GM21423 (cell line): ENCODE measurements around the gene RNF212.

Source experiments
- ATAC-seq: cut with Tn5 transposase; IDR thresholded peaks from one replicate; pipeline ENCODE4 v1.9.1; 2021; ENCODE audit warnings: mild to moderate bottlenecking, moderate library complexity; ENCODE audit not compliant: unreplicated experiment

The RNF212 gene

GRCh38 chr4:1038948-1039492 is 74.3 kb downstream of the RNF212 start:
- ATAC-seq = no peak

DNA sequence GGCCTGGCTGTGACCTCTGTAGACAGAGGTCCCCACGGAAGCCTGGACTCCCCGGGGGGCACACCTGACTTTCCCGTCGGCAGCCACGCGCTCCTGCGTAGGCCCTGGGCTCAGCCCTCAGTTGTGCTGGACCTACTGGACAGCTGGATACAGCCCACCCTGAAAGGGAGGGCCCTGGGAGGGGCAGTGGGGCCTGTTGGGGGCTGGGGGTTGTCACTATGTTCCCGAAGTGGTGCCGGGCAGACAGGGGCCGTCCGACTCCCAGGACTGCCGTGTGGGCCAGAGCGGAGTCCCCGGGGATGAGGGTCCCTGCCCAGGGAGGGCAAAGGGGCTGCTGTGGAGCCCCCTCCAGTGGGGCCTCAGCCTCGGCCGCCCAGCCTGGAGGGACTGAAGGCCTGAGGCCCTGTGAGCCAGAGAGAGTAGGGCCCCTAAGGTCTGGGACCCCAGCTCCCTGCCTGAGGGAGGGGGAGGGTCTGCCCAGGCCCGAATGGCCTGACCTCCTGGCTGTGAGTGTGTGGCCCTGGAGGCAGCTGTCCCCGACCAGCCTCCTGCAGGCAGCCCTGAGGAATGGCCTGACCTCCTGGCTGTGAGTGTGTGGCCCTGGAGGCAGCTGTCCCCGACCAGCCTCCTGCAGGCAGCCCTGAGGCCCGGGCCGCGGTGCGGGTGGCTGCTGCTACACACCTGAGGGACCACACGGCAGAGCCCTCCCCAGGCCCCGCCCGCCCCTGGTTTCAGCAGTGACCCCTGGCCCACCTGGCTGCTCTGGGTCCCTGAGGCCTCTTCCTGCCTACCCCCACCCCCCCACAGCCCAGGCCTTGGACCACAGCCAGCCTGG is 76.2 kb downstream of the RNF212 start:
- no peak for ATAC-seq

DNA sequence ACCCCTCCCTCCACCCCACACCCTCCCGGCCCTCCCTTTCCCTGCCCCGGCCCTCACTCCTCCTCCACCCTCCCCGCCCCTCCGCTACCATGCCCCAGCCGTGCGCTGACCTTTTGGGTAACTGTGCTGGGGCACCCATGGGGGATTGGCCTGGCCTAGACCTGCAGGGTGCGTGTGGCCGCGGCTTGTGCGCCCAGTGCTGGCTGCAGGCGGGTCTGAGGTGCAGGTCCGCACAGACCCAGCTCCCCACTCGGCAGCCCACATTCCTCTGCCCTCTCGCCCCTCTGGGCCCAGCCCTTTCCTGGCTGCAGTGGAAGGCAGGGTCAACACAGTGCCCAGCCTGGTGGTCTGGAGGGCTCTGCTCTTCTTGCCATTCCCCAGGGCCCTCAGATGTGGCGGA is 77.3 kb downstream of the RNF212 start:
- no peak for ATAC-seq

GRCh38 chr4:1035510-1035909 is 77.9 kb downstream of the RNF212 start:
- ATAC-seq = no peak

DNA sequence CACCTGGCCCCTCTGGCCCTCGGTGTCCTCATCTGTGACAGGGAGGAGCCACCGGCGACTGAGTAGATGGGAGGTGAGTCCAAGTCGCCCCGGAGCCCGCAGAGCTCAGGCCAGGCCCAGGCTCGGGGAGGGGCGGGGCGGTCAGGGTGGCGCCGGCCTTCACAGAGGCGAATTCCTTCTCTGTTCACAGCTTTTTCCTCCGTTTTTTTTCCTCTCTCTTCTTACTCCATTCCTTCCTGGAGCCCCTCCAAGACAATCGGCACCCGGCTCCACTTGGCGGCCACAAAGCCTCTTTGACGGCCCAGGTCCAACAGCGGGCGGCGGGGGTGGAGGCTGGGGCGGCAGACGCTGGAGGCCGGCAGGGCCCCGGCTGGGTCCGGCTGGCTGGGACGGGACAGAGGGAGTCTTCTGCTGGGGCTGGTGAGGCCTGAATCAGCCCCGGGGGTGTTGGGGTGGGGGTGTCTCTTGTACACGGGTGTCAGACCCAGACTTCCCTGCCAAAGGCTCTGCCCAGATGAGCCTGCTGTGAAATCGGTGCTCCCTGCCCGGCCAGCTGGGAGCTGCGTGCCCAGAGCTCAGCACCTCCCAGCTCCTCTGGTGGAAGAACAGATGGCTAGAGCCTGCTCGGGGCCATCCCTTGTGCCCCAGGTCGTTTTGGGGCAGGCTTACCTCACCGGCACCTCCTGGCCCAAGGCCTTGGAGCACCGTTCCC is 79.4 kb downstream of the RNF212 start:
- no peak for ATAC-seq

DNA sequence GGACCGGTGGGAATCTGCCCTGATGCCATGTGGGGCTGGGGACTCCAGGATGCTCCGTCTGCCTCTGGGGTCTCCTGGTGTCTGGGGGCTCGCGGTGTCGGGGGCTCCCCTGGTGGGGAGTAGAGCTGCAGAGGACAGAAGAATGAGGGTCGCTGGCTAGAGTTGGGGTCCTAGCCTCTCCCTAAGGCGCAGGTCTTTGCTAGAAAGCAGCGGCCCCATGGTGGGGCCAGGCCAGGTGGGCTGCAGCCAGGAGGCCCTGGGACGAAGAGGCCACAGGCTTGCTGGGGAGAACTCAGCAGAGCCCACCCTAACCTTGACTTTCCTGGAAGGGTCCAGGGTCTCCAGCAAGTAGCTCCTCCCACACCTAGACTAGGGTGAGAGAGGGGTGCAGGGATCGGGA is 80.5 kb downstream of the RNF212 start:
- ATAC-seq = no peak

- no peak for ATAC-seq
Measured at GRCh38 chr4:1031956-1032795, 81.2 kb downstream of the RNF212 start.

- no peak for ATAC-seq
Measured at GRCh38 chr4:1031346-1031745, 82.0 kb downstream of the RNF212 start.

DNA sequence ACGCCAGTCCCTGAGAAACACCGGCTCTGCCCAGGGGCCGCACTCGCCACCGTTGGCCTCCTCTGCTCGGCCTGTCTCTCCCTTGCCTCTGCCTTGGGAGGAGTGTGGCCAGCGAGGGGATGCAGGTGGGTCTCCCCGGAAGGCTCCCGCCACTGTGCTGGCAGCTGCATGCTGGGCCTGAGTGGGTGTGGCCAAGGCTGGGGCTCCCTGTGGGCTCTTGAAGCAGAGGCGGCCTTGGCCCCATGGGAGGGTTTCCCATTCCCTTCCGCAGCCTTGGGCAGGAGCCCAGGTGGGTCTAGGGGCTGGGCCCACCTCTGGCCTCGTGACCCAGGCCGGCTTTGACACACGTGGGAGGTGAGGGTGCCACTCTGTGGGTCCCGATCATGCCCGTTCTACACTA is 82.8 kb downstream of the RNF212 start:
- no peak for ATAC-seq

- ATAC-seq = no peak
Measured at GRCh38 chr4:1030031-1030430, 83.3 kb downstream of the RNF212 start.

- ATAC-seq = no peak
Measured at GRCh38 chr4:1029529-1029928, 83.8 kb downstream of the RNF212 start.

DNA sequence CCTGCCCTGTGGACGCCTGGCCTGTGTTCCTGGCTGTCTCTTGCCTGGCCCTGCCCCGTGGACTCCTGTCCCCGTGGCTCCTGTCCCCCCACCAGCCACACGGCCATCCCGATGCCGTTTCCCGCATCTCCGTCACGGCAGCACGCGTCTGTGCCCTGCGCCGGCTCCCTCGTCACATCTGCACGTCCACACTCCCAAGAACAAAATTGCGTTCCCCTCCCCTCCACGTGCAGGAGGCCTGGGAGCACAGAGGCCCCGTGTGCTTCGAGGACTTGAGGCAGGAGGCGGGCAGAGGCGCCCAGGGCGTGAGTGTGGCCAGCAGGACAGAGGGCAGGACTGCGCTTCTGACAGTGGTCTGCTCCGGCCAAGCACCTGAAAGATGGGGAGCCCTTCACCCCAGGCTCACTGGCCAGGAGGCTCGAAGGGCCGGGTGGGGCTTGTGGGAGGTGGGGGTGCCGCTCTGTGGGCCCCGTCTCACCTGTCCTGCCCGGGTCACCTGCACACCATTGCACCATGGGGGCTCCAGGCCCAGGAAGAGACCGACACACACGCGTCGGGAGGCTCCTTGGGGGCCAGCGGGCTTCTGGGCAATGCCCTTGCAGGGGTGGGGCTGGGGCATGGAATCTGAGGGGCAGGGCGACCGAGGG is 84.7 kb downstream of the RNF212 start:
- ATAC-seq = no peak

DNA sequence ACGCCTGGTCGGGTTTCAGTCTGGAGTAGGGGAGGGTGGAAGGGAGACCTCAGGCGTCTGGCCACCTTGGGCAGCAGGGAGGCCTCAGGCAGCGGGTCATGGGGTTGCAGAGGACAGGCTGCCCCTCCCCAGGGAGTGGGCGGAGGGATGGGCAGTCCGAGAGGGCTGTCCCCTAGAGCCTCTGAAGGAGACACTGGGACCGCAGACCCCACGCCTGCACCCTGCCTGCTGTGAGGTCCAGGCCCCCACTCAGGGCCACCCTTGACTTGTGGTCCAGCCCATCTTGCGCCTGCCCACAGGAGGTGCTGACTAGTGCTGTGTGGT is 85.5 kb downstream of the RNF212 start:
- no peak for ATAC-seq

DNA sequence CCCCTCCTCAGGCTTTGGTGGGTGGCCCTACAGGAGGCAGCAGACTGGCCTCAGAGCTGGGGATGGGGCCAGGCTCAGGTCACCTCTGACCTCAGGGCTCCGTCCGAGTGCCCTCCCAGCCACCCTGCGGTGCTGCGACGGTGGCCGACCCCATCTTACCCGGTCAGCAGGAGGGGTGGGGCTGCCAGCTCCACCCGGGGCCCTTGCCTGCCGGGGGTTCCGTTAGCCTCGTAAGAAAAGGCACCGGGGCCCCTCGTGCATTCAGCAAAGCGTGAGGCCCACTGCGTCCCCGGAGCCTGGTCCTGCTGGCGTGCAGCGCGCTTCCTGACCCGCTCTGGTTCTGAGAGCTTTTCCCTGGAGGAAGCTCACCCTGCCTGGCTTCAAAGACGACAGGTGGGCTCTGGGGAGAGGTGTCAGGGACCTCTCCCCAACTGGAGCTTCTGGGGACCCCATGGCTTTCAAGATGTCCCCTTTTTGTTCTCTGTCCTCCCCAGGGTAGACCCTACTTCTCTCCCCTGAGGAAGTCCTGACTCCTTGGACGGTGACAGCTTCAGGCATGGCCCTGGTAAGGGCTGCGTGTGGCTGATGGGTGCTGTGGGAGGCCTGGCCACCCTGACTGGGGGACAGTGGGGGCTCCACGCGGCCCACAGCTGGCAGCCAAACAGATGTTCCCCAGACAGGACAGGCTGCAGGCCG is 86.0 kb downstream of the RNF212 start:
- ATAC-seq = no peak

GRCh38 chr4:1026115-1026514 is 87.2 kb downstream of the RNF212 start:
- peak; percentile 47 for ATAC-seq

DNA sequence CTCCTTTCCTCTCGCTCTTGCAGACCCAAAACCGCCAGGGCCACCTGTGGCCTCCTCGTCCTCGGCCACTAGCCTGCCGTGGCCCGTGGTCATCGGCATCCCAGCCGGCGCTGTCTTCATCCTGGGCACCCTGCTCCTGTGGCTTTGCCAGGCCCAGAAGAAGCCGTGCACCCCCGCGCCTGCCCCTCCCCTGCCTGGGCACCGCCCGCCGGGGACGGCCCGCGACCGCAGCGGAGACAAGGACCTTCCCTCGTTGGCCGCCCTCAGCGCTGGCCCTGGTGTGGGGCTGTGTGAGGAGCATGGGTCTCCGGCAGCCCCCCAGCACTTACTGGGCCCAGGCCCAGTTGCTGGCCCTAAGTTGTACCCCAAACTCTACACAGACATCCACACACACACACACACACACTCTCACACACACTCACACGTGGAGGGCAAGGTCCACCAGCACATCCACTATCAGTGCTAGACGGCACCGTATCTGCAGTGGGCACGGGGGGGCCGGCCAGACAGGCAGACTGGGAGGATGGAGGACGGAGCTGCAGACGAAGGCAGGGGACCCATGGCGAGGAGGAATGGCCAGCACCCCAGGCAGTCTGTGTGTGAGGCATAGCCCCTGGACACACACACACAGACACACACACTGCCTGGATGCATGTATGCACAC is 88.3 kb downstream of the RNF212 start:
- ATAC-seq = no peak

DNA sequence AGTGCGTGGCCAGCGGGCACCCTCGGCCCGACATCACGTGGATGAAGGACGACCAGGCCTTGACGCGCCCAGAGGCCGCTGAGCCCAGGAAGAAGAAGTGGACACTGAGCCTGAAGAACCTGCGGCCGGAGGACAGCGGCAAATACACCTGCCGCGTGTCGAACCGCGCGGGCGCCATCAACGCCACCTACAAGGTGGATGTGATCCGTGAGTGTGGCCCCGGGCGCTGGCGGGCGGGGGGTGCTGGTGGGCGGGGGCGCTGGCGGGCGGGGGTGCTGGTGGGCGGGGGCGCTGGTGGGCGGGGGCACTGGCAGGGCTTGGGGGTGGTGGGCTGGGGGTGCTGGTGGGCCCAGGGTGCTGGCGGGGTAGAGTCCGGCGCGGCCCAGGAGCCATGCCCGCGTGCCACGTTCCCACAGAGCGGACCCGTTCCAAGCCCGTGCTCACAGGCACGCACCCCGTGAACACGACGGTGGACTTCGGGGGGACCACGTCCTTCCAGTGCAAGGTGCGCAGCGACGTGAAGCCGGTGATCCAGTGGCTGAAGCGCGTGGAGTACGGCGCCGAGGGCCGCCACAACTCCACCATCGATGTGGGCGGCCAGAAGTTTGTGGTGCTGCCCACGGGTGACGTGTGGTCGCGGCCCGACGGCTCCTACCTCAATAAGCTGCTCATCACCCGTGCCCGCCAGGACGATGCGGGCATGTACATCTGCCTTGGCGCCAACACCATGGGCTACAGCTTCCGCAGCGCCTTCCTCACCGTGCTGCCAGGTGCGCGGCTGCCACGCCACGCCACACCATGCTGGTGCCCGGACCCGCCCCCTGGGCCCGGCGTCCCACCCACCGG is 89.2 kb downstream of the RNF212 start:
- ATAC-seq = no peak

- no peak for ATAC-seq
Measured at GRCh38 chr4:1023075-1023640, 90.2 kb downstream of the RNF212 start.

DNA sequence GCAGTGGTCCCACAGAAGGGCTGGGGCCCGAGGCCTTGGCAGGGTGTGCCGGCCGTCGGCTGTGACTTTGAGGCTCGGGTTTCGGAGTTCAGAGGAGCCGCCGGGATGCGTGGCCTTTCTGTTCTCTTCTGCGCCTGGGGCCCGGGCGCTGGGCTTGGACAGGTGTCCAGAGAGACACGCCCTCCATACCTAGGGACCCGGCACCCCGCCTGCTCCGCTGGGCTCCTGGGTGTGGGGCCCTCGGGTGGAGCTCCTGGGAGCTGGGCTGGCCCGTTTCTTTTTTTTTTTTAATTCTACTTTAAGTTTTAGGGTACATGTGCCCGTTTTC is 90.7 kb downstream of the RNF212 start:
- no peak for ATAC-seq
